Measurements from ENCODE around the gene SPTBN1. TPM values are rescaled to one million over a fixed set of nuclear protein-coding genes. Genes with fewer than 3 reads are reported as not detected.

Gene SPTBN1
- total RNA-seq (ENCODE audit: unreplicated experiment) = 983 TPM
- long read RNA-seq, partial matches to known transcripts = 57 of 60 reads
- long read RNA-seq, other reads (novel, unspliced or antisense) = 2 of 60 reads

DNA sequence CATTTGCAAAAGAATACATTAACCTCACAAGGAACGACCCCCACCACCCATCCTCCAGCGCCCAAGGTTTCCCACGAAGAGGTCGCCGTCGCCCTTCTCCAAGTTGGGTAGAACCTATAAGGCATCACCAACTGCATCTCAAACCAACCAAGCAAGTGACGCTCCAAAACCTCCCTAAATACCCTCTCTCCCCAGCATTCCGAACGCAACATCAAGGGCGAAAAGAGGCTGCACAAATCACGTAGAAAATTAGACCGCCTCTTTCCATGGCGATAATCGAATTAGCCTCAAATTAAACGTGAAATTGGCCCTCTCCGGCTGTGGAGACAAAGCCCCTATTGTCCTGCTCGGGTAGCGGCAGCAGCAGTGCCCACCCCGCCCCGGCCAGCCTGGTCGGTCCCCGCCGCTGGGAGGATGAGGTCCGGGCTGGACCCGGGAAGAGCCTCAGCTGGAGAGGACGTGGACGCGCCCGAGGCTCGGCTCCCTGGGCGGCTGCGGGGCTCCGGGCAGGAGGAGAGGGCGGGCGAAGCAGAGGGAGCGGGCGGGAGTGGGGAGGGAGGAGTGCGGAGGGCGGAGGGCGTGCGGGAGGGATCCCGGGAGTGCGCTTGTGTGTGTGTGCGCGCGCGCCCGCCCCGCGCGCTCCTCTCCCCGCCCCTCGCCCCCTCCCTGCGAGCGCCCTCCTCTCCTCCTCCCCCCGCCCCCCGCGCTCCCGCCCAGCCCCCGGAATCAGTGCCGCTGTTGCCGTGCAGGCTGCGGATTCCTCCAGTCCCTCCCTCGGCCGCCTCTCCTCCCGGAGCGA is at the start of gene SPTBN1:
TSS of gene SPTBN1 (plus strand) at position 765 of the 799 bp plus-strand sequence. CDS start 70,092 bp downstream, outside the sequence.
- no peak for TF ChIP-seq CTCF (IDR thresholded peaks at IDR 0.05; ENCODE audit: unreplicated experiment)
- peaks cover 27% of the 10 kb centered on the region for H3K36me3 Mint-ChIP-seq (ENCODE audit: low read depth, unreplicated experiment)
- H3K9me3 Mint-ChIP-seq (ENCODE audit: unreplicated experiment) = no peaks in the 10 kb centered on the region

DNA sequence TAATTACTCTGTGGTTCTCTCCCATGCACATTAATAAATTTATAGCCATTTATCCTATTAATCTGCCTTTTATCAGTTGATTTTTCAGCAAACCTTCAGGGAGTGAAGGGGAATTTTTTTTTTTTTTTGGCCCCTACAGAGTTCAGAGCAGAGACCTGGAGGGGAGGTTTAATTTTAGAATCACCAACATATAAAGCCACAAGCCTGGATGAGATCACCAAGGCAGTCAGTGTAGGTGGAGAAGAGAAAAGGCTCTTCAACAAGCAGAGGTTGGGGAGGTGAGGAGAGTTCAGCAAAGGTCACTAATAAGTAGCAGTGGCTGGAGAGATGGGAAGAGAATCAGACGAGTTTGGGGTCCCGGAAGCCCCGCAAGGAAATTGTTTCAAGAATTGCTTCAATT is 48.4 kb upstream of the SPTBN1 start:
- no peak for DNase-seq (ENCODE audit: low spot score)
- Mint-ChIP-seq H3K36me3 (ENCODE audit: low read depth, unreplicated experiment) (no peaks in the 10 kb centered on the region), H3K4me1 (ENCODE audit: unreplicated experiment) (peaks cover 25% of the 10 kb centered on the region), H3K27ac (ENCODE audit: unreplicated experiment) (no peak overlapping the region), H3K27me3 (ENCODE audit: unreplicated experiment) (peaks cover 4% of the 10 kb centered on the region), H3K4me3 (ENCODE audit: unreplicated experiment) (no peak overlapping the region), H3K9me3 (ENCODE audit: unreplicated experiment) (no peaks in the 10 kb centered on the region)
- no peak for TF ChIP-seq CTCF (IDR thresholded peaks at IDR 0.05; ENCODE audit: unreplicated experiment)

More for the DNA sequence above, at the start of gene SPTBN1:
- Mint-ChIP-seq H3K4me3 (ENCODE audit: unreplicated experiment) (peak within 1 kb of the TSS; percentile 99), H3K4me1 (ENCODE audit: unreplicated experiment) (peaks cover 46% of the 10 kb centered on the region), H3K27ac (ENCODE audit: unreplicated experiment) (peak within 1 kb of the TSS; percentile 99), H3K27me3 (ENCODE audit: unreplicated experiment) (peaks cover 25% of the 10 kb centered on the region)
- peak; percentile 94 for DNase-seq (ENCODE audit: low spot score)

GRCh38 chr2:54408288-54408687 is 47.8 kb upstream of the SPTBN1 start:
- no peak overlapping the region for H3K27ac Mint-ChIP-seq (ENCODE audit: unreplicated experiment)
- H3K27me3 Mint-ChIP-seq (ENCODE audit: unreplicated experiment) = peaks cover 4% of the 10 kb centered on the region
- DNase-seq (ENCODE audit: low spot score) = no peak
- H3K4me1 Mint-ChIP-seq (ENCODE audit: unreplicated experiment) = peaks cover 25% of the 10 kb centered on the region
- no peak overlapping the region for H3K4me3 Mint-ChIP-seq (ENCODE audit: unreplicated experiment)
- TF ChIP-seq CTCF (IDR thresholded peaks at IDR 0.05; ENCODE audit: unreplicated experiment) = no peak
- no peaks in the 10 kb centered on the region for H3K36me3 Mint-ChIP-seq (ENCODE audit: low read depth, unreplicated experiment)
- H3K9me3 Mint-ChIP-seq (ENCODE audit: unreplicated experiment) = no peaks in the 10 kb centered on the region

DNA sequence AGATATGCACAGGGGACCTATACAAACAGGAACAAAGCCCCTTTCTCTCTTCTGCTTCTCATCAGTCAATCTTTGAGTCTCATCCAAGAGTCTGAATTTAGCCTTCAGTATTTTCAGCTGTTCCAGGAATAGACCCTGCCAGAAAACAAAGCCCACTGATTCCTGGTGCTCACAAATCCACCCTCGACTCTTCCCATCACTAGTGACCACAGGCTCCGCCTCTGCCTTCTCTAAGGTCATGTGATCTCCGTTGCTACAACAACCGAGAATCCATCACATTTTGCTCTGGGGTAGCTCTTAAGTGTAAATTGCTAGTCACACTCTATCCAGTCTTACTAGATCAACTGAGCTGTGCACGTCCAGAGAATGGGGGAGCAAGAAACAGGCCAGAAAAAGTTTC is 46.4 kb upstream of the SPTBN1 start:
- no peak for DNase-seq (ENCODE audit: low spot score)
- no peaks in the 10 kb centered on the region for H3K36me3 Mint-ChIP-seq (ENCODE audit: low read depth, unreplicated experiment)
- no peak overlapping the region for H3K4me3 Mint-ChIP-seq (ENCODE audit: unreplicated experiment)
- peaks cover 26% of the 10 kb centered on the region for H3K4me1 Mint-ChIP-seq (ENCODE audit: unreplicated experiment)
- peaks cover 2% of the 10 kb centered on the region for H3K27me3 Mint-ChIP-seq (ENCODE audit: unreplicated experiment)
- H3K27ac Mint-ChIP-seq (ENCODE audit: unreplicated experiment) = no peak overlapping the region
- no peaks in the 10 kb centered on the region for H3K9me3 Mint-ChIP-seq (ENCODE audit: unreplicated experiment)
- no peak for TF ChIP-seq CTCF (IDR thresholded peaks at IDR 0.05; ENCODE audit: unreplicated experiment)

DNA sequence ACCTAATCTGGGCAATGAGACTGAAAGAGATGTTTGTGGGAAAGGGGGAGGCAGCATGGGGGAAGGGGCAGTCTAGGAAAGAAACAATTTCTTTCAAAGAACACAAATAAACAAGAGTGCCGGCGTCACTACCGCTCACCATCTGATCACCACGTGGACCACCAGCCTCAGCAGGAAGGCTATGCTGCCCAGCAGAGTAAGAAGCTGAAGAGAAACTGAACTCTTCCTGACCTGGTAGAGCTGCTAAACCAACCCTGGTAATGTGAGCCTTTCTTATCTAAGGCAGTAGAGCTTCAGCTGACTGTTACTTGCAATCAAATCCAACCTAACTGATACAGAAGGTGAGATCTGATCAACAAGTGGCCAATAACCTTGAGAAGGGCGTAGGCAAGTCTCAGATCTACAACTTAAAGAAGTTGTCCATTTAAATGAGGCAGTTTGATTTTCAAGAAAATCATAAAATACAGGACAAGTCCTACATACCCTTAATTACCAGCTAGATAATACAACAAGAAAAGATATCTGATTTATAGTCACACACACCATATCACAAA is 44.2 kb upstream of the SPTBN1 start:
- no peak for DNase-seq (ENCODE audit: low spot score)
- Mint-ChIP-seq H3K27ac (ENCODE audit: unreplicated experiment) (no peak overlapping the region), H3K4me1 (ENCODE audit: unreplicated experiment) (peaks cover 39% of the 10 kb centered on the region), H3K9me3 (ENCODE audit: unreplicated experiment) (no peaks in the 10 kb centered on the region), H3K36me3 (ENCODE audit: low read depth, unreplicated experiment) (no peaks in the 10 kb centered on the region), H3K4me3 (ENCODE audit: unreplicated experiment) (no peak overlapping the region), H3K27me3 (ENCODE audit: unreplicated experiment) (peaks cover 2% of the 10 kb centered on the region)
- no peak for TF ChIP-seq CTCF (IDR thresholded peaks at IDR 0.05; ENCODE audit: unreplicated experiment)

Measured in endothelial cell (in vitro differentiated cells).